GM19455 (cell line): ENCODE results near the gene C1RL.
"Not testable (repeated sequence)": the region's sequence is repeated elsewhere in the genome, so short reads cannot be mapped to it uniquely, and the experiment has no call there.

Experiments used
- ATAC-seq: cut with Tn5 transposase; IDR thresholded peaks from one replicate; pipeline ENCODE4 v1.9.1; 2021; ENCODE audit not compliant: unreplicated experiment

Gene C1RL

DNA sequence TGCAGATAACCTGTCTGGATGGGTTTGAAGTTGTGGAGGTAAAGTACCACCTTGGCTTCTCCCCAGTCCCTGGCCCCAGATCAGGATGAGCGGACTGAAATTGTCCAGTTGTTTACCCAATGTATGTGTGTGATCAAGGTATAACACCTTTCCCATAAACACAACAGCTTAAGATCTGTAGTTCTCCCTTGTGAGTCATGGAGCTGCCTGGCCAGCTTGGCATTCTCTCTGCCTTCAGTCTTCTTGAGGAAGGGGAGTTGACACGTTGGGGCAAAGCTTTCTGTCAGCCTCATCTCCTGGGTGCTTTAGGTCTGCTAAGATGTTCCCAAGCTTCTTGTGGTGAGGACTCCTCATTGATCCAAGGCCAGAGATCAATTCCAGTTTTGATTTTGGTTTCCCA, 42.4 kb downstream of the C1RL start:
- no peak for ATAC-seq

DNA sequence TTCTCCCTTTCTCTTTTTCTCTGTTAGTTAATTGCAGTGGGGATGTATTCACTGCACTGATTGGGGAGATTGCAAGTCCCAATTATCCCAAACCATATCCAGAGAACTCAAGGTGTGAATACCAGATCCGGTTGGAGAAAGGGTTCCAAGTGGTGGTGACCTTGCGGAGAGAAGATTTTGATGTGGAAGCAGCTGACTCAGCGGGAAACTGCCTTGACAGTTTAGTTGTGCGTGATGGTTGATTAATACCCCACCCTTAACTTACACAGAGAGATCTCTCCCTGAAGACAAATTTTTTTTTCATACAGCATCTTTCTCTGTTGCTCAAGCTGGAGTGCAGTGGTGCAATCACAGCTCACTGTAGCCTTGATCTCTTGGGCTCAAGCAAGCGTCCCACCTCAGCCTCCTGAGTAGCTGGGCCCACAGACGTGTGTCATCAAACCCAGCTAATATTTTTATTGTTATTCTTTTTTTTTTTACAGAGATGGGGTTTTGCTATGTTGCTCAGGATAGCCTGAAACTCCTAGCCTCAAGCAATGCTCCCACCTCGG, 43.9 kb downstream of the C1RL start:
- no peak for ATAC-seq

DNA sequence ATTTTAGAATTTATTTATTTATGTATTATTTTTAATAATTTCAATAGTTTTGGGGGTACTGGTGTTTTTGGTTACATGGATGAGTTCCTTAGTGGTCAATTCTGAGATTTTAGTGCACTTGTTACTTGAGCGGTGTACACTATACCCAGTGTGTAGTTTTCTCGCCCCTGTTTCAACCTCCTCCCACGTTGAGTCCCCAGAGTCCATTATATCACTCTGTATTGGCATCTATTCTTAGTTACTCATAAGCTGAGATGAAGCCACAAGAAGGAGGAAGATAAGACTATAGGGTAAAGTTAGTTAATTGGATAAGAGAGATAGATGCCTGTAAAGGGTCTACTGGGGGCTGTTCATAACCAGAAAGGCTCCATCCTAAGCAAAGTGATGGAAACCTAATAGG, 44.5 kb downstream of the C1RL start:
- no peak for ATAC-seq

DNA sequence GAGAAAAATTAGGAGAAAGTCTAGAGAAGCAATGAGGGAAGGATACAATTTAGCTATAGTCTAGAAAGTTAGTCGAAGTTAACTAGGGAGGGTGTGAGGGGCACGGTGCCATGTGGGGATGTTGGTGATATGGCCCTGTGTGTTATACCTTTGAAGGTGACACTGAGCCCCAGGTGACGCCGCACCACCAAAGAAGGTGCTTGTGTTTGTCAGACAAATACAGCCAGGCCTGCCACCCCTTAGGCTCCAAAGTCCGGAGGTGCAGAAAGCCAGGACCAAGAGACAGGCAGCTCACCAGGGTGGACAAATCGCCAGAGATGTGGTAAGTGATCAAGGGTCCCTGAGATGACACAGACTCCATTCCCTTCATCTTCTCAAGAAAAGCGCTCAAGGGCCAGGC, 47.4 kb downstream of the C1RL start:
- ATAC-seq: no peak

DNA sequence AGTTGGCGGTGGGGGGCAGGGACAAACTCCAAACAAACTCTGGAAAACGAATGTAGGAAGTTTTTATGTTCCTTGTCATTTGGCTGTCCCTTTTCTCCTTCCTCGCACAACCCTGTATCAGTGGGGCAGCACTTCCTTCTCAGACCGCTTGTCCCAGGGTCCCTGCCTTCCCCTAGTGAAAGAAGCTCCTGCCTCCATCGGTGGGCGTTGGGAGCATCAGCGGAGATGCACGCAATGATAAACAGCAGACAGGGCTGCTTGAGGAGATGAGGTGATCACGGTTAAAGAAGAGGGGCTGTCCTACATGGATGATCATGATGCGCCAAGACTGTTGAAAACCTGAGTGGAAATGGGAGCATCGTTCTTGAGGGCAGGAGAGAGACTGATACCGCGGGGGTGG, 47.9 kb downstream of the C1RL start:
- ATAC-seq: no peak

DNA sequence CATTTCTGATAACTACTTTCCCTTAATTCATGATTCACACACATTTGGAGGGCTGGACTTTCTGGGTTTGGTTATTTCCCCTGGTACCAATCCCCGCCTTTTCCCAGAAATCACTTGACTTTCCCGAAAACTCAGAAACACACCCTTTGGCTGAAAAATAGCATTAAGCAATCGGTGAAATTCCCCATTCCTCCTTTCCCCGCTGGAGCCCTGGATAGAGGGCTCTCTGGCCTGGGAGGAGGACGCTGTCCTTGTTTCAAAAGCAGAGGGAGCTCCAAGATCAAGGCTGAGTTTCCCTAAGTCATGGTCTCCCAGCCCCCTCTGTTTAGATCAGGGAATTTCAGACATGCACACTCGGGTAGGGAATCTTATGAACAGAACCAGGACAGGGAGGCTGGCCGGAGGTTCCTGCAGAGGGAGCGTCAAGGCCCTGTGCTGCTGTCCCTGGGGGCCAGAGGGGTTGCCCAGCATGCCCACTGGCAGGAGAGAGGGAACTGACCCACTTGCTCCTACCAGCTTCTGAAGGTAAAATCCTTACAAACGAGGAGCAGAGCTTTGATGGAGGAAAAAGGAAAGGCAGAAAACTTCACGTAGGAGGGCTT, 48.6 kb downstream of the C1RL start, which contains the start of gene C1S:
TSS of gene C1S (plus strand) at position 366 of the 602 bp plus-strand sequence. CDS start 1,195 bp downstream, outside the sequence.
- no peak for ATAC-seq

DNA sequence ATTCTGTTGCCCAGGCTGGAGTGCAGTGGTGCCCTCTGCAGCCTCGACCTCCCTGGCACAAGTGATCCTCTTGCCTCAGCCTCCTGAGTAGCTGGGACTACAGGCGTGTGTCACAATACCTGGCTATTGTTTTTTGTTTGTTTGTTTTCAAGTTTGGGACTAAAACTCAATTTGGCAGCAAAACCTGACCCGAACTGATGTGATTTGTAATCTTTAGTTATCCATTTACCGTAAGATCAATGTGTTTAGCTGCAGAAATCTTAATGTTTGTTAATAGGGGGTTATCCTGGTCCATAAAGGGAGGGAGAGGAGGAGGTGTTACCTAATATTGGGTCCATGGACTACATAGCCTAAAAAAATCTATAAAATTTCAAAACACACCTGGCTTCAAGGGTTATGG, 49.2 kb downstream of the C1RL start:
- no peak for ATAC-seq

DNA sequence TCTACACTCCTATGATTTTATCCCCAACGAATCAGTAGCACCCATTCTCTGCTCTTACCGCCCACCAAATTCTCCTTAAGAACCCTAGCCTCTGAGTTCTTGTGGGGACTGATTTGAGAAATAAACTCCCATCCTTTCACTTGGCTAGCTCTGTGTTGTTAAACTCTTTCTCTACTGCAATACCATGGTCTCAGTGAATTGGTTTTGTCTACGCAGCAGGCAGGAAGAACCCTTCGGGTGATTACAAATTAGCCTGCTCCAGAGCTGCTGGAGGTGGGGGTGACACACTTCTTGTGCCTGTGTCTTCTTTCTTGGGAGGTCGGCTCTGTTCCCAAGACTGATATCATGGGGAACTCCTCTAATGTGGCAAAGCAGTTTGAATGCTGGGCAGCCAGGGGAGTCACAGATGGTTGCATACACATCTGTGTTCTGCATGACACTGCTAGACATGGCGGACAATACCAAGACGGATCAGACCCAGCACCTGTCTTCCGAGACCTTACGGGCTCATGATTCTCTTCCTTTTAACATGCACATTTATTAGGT, 50.1 kb downstream of the C1RL start:
- ATAC-seq: no peak

DNA sequence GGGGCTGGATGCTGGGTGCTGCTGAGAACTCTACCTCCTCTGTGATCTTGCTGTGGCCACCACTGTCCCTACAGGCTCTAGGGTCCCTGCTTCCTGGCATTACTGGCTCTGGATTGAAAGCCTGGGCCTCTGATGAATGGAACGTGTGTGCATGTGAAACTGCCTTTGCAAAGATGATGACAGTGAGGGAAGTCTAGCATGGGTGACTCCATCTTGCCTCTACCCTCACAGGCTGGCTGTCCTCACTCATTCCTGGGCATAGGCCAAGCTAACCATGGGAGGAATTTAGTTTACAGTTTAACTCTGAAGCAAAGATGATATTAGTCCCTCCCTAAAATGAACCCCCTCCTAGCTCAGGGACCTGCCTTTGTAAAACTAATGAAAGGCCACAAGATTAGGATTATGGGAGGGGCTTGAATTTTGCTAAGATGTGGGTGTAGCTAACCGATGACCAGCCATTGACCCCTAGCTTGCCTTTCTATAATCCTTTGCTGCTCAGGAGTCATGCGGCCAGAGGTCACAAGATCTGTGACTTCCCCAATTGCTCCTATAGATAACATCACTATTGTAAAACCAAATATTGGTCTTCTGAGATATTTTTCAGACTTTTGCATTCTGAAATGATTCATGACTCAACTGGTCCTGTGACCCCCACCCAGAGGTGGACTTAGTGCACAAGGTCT, 50.7 kb downstream of the C1RL start:
- no peak for ATAC-seq

DNA sequence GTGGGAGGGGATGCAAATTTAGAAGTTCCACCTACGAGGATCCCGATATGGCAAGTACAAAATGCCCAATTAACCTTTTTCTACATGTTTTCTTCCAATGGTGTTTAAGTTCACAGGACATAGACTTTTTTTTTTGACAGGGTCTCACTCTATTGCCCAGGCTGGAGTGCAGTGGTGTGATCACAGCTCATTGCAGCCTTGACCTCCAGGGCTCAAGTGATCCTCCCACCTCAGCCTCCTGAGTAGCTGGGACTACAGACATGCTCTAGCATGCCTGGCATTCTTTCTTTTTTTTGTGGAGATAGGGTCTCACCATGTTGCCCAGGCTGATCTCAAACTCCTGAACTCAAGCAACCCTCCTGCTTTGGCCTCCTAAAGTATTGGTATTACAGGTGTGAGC, 53.3 kb downstream of the C1RL start:
- not testable (repeated sequence) for ATAC-seq

DNA sequence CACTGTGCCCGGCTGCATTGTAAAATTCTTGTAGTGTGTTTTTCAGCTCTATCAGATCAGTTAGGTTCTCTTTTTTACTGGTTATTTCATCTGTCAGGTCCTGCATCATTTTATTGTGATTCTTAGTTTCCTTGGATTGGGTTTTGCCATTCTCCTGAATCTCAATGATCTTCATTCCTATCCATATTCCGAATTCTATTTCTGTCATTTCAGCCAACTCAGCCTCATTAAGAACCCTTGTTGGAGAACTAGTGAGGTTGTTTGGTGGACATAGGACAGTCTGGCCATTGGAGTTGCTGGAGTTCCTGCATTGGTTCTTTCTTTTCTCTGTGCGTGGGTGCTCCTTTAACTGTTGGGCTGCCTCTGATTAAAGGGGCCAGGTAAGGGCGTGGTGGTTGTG, 54.1 kb downstream of the C1RL start:
- ATAC-seq: no peak

DNA sequence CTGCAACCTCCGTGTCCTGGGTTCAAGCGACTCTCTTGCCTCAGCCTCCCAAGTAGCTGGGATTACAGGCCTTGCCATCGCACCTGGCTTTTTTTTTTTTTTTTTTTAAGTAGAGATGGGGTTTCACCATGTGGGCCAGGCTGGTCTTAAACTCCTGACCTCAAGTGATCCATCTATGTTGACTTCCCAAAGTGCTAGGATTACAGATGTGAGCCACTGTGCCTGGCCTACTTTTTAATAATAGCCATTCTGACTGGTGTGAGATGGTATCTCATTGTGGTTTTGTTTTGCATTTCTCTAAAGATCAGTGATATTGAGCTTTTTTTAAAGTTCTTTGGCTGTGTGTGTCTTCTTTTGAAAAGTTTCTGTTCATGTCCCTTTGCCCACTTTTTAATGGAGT, 59.0 kb downstream of the C1RL start:
- ATAC-seq: not testable (repeated sequence)

DNA sequence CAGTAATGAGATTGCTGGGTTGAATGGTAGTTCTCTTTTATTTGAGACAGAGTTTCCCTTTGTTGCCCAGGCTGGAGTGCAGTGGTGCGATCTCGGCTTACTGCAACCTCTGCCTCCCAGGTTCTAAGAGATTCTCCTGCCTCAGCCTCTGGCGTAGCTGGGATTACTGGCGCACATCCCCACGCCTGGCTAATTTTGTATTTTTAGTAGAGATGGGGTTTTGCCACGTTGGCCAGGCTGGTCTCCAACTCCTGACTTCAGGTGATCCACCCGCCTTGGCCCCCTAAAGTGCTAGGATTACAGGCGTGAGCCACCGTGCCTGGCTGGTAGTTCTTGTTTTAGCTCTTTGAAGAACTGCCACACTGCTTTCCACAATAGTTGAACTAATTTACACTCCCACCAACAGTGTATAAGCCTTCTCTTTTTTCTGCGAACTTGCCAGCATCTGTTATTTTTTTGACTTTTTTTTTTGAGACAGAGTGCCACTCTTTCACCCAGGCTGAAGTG, 59.5 kb downstream of the C1RL start:
- ATAC-seq: not testable (repeated sequence)

DNA sequence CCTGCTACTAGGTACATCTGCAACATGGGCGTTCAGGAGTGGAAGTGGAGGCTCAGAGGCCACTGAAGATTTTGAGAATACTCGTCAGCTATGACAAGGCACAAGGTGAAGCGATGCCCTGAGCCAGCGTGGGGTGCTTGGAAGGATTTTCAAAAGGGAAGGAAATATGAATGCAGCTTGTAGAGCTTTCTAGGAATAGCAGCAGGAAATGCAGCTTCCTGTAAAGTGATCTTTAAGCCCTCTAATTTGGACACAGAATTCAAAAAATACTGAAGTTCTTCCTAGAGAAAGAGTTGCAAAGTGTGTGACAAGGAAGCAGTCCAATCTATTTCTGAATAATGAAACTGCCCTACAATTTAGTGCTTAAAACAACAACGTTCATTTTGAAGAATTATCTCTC, 61.7 kb downstream of the C1RL start:
- ATAC-seq: no peak

DNA sequence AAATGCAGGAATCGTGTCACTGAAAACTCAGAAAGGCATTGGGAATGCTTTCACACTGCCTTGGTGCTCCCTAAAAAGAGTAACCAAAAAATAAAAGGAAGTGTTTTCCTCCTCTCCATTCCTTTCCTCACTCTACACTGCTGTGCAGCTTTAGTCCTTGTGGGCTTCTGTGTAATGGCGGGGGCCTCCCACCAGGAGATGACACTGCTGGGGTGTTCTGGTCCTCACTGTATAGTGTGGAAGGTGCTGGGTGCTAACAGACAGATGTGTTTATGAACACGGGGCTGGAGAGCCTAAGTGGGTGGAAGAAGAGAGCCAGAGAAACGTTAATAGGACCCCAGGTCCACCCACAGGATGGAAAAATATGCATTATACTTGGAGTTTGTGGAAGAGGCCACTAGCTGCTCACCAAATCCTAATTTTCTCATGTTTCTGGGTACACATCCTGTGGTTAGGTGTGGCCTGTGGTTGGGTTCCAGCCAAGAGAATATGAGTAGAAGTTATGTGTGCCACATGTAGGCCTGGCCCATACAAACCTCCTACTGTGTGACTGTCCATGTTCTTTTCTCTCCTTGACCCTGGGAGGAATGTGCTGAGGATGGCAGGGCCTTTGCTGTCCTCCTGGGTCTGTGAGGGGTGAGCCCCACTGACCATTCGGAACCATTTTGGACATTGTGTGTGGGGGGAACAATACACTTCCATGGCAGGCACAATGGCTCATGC, 62.5 kb downstream of the C1RL start:
- ATAC-seq: no peak

DNA sequence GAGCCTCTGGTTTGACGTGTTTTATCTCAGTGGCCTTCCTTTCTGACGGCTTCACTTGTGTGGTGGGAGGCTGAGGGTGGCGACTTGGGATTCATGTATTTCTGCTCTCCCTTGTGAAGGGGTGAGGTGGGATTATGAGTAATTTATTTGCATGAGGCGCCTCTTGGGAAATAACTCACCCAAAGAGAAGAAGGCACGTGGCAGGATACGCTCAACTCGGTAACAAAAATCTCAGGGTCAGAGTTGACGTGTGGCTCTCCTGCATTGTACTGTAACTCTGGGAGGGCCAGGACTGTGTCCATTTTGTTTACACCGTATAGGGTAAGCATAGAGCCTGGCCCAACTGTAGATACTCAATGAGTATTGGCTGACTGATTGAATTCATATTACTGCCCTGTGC, 63.1 kb downstream of the C1RL start:
- ATAC-seq: no peak
